Stimulated activated CD8-positive, alpha-beta memory T cell treated with anti-CD3 and anti-CD28 coated beads, Interleukin-15, amount 100 ng/mL, for 4 hours (primary cell): Measurements from ENCODE around the gene NHEJ1.

Experiments
- DNase-seq, 2 donors: peaks; one replicate each; pipeline ENCODE4 v3.0.0-alpha.2; 2020; ENCODE audit warnings: low read depth in 2 of 2

Gene NHEJ1

GRCh38 chr2:219087848-219088247 lies 72.8 kb downstream of the NHEJ1 start:
- DNase-seq, result no peak

DNA sequence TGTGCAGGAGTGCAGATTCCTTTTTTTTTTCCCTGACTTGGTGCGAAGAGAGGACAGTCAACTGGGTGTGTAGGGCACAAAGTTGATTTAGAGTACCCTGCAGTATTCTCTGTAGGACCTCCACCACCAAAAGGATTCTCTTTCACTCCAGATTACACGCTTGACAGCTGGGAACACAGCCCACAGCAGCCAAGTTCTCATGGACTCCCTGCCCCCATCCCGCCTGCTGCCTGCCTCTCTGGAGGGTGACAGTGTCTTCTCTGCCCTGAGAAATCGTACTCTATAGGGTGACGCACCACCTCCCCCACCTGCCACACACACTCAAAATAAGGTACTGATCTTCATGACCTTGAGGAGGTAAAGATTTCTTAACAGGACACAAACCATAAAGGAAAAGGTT lies 73.3 kb downstream of the NHEJ1 start:
- no peak for DNase-seq

GRCh38 chr2:219086196-219086595 lies 74.4 kb downstream of the NHEJ1 start:
- no peak for DNase-seq

- no peak for DNase-seq
These were observed 75.8 kb downstream of the NHEJ1 start for GRCh38 chr2:219084791-219085190.

DNA sequence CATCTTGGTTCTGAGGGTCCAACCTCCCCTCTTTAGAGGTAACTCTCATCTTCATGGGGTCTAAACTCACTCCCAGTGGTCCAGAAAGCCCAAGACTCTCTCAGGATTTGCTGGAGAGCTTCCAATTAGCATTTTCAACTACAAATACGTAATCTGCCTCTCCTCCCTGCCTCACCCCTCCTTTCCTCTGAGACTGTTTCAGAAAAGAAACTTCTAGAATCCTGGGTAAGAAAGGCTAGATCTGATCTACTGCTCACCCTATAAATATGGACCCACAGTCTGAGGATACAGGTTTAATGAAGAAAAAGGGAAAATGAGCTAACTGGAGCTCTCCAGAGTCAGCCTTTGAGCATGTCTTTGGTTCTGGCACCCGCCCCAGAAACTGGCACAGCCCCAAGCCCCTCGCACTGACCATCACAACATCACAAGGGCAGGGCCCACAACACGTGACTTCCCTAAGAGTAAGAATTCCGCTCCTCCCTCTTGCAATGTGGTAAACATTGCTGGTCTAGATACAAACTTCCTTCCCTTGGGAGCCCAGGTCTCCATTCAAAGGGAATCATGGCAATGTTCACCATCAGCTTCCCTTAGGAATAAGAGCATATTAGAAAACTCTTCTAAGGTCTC lies 78.2 kb downstream of the NHEJ1 start:
- no peak for DNase-seq

DNA sequence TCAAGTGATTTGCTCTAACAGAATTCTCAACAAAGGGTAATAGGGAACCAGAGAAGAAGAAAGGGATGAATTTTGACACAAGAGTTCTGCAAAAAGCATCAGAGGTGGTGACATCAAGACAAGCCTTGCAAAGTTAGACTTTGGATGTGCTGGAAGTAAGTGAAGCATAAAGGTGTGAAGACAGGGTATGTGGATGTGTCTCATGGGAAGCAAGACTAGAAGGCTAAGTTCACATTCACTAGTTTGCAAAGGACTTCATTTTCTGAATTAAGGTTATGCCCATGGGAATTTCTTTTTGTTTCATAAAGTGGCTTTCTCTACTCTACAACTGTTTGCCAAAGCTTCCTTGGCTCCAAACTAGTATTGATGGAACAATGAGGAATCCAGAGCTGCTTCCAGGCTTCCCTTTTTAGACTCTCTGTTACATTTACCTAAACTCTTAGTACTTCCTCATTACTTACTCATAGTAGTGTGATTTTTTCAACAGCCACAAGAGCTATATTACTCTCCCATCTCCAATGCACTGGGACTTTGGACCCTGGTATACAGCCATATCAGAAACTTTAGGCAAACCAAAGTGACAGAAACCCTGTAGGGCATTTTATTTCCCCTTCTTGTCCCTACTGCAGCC lies 78.8 kb downstream of the NHEJ1 start:
- no peak for DNase-seq

DNA sequence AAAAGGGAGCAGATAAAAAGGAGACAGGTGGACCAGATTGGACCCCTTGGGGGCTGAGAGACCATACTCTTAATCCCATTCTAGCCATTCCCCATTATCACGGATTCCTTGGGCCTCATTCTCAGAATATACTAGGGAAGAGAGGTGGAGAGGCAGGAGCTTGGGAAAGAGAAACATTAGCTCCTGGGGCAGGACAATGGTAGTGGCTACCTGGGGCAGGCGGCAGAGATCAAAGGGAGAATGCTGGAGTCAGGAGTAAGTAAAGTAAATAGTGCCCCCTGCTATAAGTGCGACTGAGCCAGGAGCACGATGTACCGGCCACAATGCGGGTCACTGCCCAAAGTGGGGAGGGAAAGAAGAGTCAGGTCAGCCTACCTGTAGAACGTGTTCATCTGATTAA lies 79.5 kb downstream of the NHEJ1 start:
- no peak for DNase-seq

DNA sequence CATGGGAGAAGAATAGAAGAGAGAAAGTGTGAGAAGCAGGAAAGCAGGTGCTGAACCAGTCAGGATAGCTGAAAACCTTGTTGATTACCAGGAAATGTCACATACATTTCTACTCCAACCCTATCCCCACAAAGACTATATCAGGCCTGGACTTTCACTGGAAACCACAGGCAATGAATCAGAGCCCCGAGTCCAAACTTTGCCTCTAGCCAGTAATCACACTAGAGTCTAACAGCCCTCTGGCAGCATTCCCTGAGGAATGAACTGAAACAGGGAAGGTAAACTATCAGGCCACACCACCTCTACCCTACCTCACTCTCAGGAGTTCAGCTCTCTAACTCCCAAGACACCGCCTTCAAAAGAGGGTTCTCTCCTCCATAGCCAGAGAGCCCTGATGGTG lies 81.2 kb downstream of the NHEJ1 start:
- no peak for DNase-seq

DNA sequence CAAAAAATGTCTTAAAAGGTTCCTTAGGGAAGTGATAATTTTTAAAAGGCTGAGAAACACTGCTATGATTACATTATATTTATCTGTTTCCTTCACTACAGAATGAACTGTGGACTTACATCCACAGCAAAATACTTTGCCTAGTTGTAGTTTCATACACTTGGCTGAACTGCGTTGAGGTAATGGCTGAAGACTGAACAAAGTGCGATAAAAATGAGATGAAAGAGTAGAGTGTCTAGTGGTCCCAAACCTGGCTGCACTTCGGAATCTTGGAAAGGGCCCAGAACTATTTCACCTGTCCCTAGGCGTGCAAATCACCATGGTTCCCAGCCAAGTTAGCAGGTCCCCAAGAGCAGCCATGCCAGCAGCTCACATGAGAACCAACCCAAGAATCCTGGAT lies 81.7 kb downstream of the NHEJ1 start:
- DNase-seq, result no peak

DNA sequence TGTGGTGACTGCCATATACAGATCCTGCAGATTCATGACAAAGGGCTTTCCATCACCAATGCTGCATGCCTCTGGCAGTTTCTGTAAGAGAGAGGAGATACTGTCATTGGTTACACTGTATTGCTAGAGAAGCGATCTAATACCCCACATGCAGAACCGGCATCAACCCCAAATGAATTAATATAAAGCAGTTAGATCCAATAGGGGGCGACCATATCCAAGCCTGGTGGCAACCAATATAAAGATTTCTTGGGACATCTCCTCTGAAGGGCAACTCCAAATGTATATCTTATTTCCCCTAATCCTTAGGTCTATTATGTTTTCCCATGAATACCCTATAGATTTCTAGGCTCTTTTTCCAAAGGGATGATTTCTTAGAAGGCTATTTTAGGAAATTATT lies 82.5 kb downstream of the NHEJ1 start:
- DNase-seq, result no peak

DNA sequence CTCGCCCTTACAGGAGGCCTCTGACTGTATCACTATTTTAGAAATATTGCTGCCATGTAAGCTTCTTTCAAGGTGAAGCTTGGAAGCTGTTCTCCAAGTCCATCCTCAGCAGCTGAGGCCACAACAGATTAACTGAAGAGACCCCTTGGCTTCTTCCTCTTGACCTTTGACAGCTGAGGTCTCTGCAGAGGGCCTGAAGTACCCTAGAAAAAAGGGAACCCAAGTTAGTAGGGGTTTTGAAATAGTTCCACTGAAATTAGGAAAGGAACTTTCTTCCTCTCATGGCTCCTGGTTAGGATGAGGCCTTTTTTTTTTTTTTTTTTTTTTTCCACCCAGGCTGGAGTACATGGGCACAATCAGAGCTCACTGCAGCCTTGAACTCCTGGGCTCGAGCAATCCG lies 84.4 kb downstream of the NHEJ1 start:
- DNase-seq, result no peak

DNA sequence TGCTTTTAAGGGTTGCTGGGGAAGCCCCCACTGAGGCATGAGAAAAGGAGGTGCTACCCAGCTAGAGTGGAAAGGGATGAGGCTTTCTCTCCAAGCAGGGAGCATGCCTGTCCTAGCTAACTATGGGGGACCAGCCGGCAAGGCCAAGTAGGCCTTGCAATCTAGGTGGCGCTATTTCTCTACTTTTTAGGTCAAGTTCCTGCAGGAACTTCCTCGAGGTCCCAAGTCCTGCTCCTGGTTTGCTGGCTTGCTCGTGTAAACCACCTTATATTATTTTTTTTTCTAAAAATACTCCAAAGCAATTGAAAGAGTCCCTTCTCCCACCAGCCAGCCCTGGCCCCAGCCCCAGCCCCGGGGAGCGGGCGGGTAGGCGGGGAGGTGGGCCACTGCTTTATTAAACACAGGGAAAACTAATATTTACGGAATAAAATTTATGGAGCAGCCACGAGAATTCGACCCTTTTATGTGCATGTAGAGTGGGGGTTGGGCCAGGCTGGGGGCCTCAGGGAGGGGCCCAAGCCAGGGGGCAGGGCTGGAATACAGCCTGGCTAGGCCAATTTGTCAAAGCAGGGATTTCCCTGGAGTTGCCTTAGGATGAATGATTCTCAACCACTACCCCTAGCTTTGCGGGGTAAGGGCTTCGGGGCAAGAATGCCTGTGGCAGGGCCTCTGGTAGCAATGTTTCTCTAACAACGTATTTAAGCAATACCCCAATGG lies 87.0 kb downstream of the NHEJ1 start:
- no peak for DNase-seq

DNA sequence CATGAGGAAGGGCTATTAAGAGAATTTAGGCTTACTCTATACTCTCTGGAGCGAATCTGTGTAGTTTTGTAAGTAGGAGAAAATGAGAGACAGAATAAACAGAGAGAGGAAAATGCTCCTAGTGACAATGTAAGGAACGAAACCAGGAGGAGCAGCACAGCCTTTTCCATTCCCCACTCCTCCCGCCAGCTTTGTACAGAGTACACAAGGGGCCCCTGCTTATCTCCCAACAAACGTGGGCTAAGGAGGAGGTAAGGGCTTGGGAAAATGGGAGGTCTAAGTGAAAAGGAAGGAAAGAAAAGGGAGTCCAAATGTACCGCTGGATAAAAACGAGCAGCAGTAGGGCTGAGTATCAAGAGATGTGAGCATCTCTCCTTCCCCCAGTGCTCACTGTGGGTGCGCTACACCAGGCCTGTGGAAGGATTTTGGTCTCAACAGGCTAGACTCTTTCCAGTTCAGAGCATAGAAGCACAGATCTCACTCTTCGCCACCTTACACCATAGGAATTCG lies 87.8 kb downstream of the NHEJ1 start:
- DNase-seq, result no peak

- no peak for DNase-seq
These were observed 89.3 kb downstream of the NHEJ1 start for GRCh38 chr2:219071131-219071816.

GRCh38 chr2:219065484-219065883 lies 95.1 kb downstream of the NHEJ1 start:
- no peak for DNase-seq

DNA sequence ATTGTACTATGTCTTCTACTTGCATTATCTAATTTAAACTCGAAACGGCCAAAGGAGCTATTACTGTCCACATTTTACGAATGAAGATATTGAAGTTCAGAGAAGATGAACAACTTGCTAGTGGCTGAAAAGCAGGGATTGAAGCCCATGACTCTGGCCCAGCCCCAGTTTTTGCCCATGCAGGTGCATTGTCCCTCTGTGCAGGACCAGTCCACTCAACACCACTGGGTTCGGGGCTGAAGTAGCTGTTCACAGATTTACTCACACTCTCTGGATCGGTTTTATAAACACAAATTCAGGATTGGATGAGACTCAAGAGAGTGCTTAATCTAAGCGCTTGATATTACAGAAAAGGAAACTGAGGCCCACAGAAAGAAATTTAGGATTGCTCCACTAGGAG lies 98.5 kb downstream of the NHEJ1 start:
- no peak for DNase-seq

DNA sequence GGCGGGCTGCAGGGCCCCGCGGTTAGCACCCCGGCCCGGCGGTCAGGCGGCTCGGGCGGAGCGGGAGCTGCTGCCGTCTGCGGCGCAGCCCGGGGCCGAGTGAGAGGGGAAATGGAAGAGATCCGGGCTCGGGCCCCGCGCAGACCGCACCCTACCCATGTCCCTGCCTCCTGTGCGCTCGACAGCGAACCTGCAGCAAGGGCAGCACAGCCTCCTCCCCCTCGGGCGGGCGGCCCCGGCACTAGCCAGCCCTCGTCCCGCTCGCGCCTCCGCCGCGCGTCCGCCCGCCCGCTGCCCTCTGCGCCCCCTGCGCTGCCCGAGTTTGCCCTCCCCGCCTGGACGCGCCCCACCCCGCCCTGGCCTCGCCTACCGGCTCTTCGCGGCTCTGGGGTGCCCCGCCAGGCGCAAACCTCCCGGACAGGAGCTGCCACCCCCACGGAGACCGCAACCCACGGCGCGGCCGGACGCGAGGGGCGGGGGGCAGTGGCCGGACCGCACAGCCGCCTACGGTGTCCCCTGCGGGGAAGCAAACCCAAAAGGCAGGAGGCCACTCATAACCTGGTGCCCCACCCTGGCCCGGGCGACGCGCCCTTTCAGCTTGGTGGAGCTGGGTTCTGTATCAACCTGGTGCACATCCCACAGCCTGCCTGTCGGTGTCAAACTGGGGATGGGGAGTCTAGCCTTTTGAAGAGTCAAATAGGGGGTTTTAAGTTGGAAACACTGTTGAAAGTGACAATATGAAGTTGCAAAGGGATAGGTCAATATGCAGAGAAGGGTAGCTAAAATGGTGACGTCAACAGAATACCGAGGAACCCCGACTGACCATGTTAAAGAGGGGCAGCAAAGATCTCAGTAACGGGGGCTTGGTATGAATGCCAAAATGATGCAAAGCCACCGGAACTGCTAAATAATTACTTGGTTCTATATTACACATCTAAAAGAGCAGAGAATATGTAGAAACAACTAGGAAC lies 99.5 kb downstream of the NHEJ1 start, which contains the start of gene IHH:
TSS of gene IHH (minus strand) at position 101 of the 971 bp plus-strand sequence. CDS start 454 bp downstream, outside the sequence.
- DNase-seq, result no peak

GRCh38 chr2:219059725-219060682 lies 100.6 kb downstream of the NHEJ1 start:
- no peak for DNase-seq

DNA sequence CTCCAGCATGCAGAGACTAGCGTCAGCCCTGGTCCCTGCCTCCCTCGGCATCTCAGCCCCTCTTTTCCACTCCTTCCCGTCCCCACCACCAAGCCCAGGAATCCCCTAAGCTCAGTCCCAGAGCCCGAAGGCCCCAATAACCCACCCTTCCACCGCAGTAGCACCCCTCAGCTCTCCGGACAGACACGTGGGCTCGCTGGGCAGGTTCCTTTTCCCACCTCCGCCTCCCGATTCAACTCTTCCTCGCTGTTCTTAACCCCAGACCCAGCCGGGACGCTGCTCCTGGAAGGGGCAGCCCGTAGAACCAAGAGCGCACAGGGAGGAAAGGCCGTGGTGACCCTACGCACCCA lies 101.3 kb downstream of the NHEJ1 start:
- DNase-seq, result no peak
